ENCODE measurements around the gene SCGN. TPM values are rescaled to one million over a fixed set of nuclear protein-coding genes. Genes with fewer than 3 reads are reported as not detected.

The SCGN gene
- total and polyA plus RNA-seq, 4 donors: 0.07 to 2.7 (median 0.13) TPM

- Histone ChIP-seq H3K36me3 (ENCODE audit: control insufficient read depth in 4 of 4, insufficient read depth in 4 of 4, low read length in 4 of 4) (no peaks in the 10 kb centered on the region), H3K4me1 (ENCODE audit: control insufficient read depth in 5 of 5, insufficient read depth in 5 of 5, low read length in 5 of 5) (peaks cover 0 to 5% (median 0%) of the 10 kb centered on the region in 5 donors), H3K4me3 (no peak overlapping the region), H3K27ac (ENCODE audit: low read depth in 1 of 2, low read length in 1 of 2) (no peak overlapping the region), H3K9me3 (ENCODE audit: control insufficient read depth in 4 of 4, insufficient read depth in 3 of 4, low read length in 3 of 4) (peaks cover 0 to 3% (median 0%) of the 10 kb centered on the region in 4 donors), H3K27me3 (ENCODE audit: control insufficient read depth in 3 of 3, insufficient read depth in 3 of 3, low read length in 2 of 3) (no peaks in the 10 kb centered on the region), H3K9ac (ENCODE audit: insufficient read depth in 1 of 2, low read length in 2 of 2) (no peak overlapping the region)
- WGBS, 2 donors: 95 to 98% methylated on average over 3 of the region's 3 CpGs
- DNase-seq: no peak
- no peak for ATAC-seq (ENCODE audit: insufficient read depth, low FRiP score)
- TF ChIP-seq CTCF (IDR thresholded peaks at IDR 0.05; ENCODE audit: control extremely low read depth, extremely low read depth): no peak
These were observed 78.9 kb downstream of the SCGN start for GRCh38 chr6:25730907-25731306.

- H3K4me3 ChIP-seq: no peak overlapping the region
- H3K9ac ChIP-seq (ENCODE audit: insufficient read depth in 1 of 2, low read length in 2 of 2): no peak overlapping the region
- TF ChIP-seq CTCF (IDR thresholded peaks at IDR 0.05; ENCODE audit: control extremely low read depth, extremely low read depth): no peak
- H3K36me3 ChIP-seq (ENCODE audit: control insufficient read depth in 4 of 4, insufficient read depth in 4 of 4, low read length in 4 of 4): no peaks in the 10 kb centered on the region
- peaks cover 0 to 5% (median 0%) of the 10 kb centered on the region in 5 donors for H3K4me1 ChIP-seq (ENCODE audit: control insufficient read depth in 5 of 5, insufficient read depth in 5 of 5, low read length in 5 of 5)
- H3K27ac ChIP-seq (ENCODE audit: low read depth in 1 of 2, low read length in 1 of 2): no peak overlapping the region
- peaks cover 0 to 3% (median 0%) of the 10 kb centered on the region in 4 donors for H3K9me3 ChIP-seq (ENCODE audit: control insufficient read depth in 4 of 4, insufficient read depth in 3 of 4, low read length in 3 of 4)
- 90 to 95% methylated on average over 15 of the region's 15 CpGs for WGBS, 2 donors
- H3K27me3 ChIP-seq (ENCODE audit: control insufficient read depth in 3 of 3, insufficient read depth in 3 of 3, low read length in 2 of 3): no peaks in the 10 kb centered on the region
- ATAC-seq (ENCODE audit: insufficient read depth, low FRiP score) (no peak), DNase-seq (peak; percentile 58 to 61 (median 61))
These were observed 79.7 kb downstream of the SCGN start for GRCh38 chr6:25731721-25732120.

DNA sequence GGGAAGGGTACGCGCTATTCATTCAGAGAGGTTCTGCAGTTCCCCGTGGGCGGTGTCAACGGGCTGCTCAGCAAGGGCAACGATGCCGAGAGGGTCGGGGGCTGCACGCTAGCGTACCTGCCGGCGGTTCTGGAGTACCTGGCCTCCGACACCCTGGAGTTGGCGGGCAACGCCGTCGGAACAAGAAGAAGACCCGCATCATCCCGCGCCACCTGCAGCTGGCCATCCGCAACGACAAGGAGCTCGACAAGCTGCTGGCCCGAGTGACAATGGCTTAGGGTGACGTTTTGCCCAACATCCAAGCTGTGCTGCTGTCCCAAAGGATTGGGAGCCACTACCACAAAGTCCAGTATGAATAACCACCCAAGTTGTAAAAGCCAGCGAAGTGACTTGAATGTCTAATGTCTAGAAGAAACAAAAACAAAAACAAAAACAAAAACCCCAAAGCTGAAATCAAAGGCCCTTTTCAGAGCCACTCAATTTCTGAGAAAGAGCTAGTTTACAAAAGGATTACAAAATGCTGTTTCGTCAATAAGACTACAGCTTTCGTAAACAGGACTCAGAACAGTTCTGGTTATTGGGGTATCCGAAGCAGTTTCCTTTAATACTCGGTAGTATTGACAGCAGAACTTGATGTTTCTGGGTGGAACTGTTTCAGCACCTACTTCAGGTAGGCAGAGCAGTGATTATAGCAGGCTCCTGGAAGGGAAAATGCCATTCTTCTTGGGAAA is 80.6 kb downstream of the SCGN start:
- TF ChIP-seq CTCF (IDR thresholded peaks at IDR 0.05; ENCODE audit: control extremely low read depth, extremely low read depth): no peak
- peaks cover 0 to 5% (median 0%) of the 10 kb centered on the region in 5 donors for H3K4me1 ChIP-seq (ENCODE audit: control insufficient read depth in 5 of 5, insufficient read depth in 5 of 5, low read length in 5 of 5)
- no peak overlapping the region for H3K4me3 ChIP-seq
- H3K27ac ChIP-seq (ENCODE audit: low read depth in 1 of 2, low read length in 1 of 2): no peak overlapping the region
- H3K36me3 ChIP-seq (ENCODE audit: control insufficient read depth in 4 of 4, insufficient read depth in 4 of 4, low read length in 4 of 4): no peaks in the 10 kb centered on the region
- ATAC-seq (ENCODE audit: insufficient read depth, low FRiP score) (no peak), DNase-seq (no peak)
- H3K27me3 ChIP-seq (ENCODE audit: control insufficient read depth in 3 of 3, insufficient read depth in 3 of 3, low read length in 2 of 3): no peaks in the 10 kb centered on the region
- H3K9me3 ChIP-seq (ENCODE audit: control insufficient read depth in 4 of 4, insufficient read depth in 3 of 4, low read length in 3 of 4): peaks cover 0 to 6% (median 1%) of the 10 kb centered on the region in 4 donors
- 49 to 56% methylated on average over 30 of the region's 30 CpGs for WGBS, 2 donors
- no peak overlapping the region for H3K9ac ChIP-seq (ENCODE audit: insufficient read depth in 1 of 2, low read length in 2 of 2)

Measured in lung (tissue), 12 donors.